Hematopoietic multipotent progenitor cell (in vitro differentiated cells): ENCODE results near the gene SASS6. TPM values are rescaled to one million over a fixed set of nuclear protein-coding genes. Genes with fewer than 3 reads are reported as not detected.

Experiments used
- DNase-seq, 3 donors: peaks; one replicate each; pipeline ENCODE4 v3.0.0-alpha.2; 2011 to 2015; ENCODE audit warnings: low read depth in 2 of 3, low spot score in 2 of 3
- total RNA-seq: library from RNA; depleted of rRNA; stranded (reverse); fragments of >200 nt; gene quantifications from one replicate; pipeline ENCODE4 v1.2.3, GENCODE V29; 2012

Gene SASS6
- total RNA-seq, 1 donor, result 1.3 TPM

DNA sequence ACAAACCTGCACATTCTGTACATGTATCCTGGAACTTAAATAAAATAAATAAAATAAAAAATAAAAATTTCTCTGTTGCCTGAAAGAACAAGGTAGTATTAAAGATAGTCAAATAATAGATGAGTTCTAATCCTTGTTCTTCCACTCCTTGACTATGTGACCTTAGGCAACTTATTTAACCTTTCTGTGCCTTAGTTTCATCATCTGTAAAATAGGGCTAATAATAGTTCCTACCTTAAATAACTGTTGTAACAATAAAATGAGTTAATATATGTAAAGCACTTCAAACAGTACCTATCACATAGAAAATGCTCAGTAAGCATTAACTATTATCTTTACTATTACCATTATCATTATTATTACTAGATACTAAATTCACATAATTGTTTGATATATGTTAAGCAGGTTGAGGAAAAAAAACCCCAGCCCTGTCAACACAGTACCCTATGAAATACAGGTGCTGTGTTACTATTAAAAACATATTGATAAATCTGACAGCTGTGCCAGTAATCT, 23.1 kb downstream of the SASS6 start:
- no peak for DNase-seq

DNA sequence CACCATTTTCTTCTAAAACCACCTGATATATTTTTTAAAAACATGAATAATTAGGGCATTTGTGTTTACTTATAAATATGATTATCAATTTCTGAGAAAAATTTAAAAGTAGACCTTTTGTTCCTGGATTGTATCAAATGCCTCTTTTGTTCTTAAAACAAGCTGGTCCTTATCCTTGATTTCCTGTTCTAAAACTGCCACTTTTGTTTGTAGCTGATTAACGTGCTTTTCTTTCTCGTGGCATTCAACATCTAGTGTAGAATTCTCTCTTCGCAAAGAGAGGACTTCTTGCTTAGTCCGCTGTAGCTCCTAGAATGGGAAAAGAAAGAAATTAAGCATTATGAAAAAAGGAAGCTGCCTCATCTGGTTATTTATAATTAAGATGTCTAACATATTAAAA, 25.0 kb downstream of the SASS6 start:
- DNase-seq, result no peak

DNA sequence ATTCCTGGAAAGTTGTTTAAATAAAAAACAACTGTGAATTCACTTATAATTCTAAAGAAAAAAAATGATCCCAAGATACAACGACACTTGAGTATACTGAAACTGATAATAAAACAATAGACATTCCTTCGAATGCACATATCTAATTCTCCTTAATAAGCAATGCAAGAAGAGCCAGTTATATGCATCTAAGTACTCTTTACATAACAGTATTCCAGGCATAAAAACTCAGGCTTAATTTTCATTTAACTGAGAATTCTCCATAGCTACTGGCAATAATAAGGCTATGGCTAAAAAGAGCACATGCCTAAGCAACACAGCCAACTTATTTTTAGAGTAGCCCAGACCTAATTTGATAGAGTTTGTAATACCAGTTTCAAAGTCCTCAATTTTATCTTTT, 31.2 kb downstream of the SASS6 start:
- DNase-seq, result no peak

DNA sequence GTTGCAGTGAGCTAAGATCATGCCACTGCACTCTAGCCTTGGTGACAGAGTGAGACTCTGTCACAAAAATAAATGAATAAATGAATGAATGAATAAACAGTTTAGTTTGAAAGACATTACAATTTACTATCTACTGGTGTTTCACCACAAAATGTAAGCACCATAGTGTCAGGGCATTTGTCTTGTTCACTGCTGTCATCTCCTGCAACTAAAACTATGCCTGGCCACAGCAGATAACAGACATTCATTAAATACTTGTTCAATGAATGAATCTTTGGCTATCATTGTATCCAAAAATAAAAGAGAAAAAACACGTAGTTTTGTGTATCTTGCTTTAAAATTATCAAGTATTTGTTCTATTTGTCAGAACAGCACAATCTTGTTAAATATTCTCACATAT, 32.5 kb downstream of the SASS6 start:
- no peak for DNase-seq

DNA sequence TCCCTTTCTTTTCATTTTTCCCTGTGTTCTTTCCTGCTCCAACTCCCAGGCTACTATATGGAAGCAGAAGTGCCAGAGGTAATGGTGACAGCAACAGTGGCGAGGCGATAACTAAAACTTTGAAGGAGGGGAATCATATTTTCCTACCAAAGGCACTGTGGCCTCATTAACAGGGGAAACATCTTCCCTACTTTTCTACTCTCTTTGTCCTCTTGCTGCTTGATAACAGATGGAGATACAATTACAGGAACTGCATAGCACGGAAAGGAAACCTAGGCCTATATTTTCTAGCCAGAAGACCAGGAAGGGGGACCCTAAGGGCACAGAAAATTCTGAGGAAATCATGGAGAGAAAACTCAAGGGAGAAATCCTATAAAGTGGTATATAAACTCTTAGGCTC, 42.3 kb downstream of the SASS6 start:
- DNase-seq, result no peak

DNA sequence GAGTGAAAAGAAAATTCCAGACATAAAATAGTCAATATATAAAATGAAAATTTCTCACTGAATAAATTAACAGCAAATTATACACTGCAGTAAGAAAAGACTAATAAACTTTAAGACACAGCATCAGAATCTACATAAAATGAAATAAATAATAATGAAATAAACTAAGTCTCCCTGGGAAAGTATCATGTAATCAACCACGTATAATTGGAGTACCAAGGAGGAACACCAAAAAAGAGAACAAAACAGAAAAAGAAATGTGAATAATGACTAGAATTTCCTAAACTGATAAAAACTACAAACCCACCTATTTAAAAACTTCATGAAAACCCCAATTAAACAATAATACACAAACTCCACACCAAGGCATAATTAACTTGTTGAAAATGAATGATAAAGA, 43.6 kb downstream of the SASS6 start:
- no peak for DNase-seq

DNA sequence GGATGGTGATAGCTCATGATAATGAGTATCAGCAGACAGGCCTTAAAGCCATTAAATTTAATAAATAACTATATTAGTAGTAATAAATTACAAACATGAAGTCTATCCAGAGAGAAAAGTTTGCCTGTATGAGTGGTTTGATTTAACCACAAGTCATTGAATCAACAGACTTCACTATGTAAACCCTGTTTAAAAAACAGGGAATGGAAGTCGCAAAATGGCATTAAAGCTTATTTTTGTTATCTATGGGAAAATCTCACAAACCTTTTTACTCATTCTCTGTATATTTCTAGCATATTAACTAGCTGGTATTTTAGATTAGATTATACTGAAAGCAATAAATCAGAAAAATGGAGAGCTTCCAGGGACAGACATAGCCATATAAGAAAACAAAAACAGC, 45.3 kb downstream of the SASS6 start:
- DNase-seq, result no peak

DNA sequence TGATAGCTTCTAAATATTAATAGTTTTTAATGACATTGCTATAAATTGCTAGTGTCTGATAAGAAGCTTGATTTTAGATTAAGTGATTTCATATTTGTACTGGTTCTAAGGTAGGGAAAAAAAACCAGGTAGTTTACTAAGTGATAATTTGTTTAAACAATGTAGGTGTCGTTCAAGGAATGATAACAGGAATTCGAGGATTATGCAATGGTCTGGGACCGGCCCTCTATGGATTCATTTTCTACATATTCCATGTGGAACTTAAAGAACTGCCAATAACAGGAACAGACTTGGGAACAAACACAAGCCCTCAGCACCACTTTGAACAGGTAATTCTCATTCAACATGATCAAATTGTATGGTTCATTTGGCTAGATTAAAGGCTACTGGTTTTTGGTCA, 52.4 kb downstream of the SASS6 start:
- no peak for DNase-seq

DNA sequence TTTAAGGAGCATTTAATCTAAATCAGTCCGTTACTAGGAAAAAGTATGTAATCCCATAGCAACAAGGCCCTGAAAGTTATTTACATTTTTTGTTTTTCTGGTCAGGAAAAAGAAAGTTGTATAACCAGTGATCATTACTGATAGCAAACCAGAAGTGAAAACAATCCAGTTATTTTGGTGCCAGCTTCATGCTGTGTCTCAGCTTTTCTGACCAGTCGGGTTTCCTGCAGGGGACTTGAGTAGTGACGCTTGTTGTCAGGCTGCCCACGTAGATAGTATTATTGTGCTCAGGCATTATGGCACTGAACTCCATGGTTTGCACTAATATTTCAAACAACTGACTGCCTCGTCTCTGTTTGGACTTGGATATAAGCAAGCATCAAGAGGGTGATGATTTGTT, 55.2 kb downstream of the SASS6 start:
- peak in 2 of 3 donors; percentile 9 to 31 for DNase-seq

DNA sequence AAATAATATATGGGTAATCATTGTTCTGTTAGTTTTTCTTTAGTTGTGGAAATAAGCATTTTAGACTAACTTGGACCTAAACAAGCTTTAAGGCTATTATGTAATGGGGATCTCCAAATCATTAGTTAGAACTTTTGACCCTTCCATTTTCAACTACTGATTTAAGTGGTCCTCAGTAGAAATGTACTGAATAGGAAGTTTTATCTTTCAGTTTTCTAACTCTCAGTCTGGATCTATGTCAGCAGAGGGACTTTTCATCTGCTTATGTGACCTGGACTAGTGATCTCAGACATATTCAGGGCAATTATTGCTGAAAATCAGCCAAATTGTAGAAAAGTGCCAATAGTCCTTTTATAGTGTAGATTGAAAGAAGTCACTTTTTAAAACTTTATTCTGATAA, 56.0 kb downstream of the SASS6 start:
- DNase-seq, result no peak

DNA sequence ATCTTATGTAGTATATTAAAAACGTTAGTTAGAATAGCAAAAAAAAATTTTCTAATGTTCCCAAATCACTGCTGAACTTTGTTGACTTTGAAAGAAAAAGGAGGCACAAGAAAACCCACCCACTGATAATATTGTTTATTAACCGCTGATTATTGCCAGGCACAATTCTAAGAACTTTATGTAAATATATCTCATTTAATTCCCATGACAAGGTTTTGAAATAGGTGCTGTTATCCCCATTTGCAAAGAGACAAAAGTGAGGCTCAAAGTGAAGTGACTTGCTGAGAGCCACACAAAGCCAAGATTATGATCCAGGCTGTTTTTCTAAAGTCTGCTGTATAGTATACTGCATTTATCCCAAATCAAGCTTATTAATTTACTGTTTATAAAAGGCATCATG, 56.4 kb downstream of the SASS6 start:
- no peak for DNase-seq

DNA sequence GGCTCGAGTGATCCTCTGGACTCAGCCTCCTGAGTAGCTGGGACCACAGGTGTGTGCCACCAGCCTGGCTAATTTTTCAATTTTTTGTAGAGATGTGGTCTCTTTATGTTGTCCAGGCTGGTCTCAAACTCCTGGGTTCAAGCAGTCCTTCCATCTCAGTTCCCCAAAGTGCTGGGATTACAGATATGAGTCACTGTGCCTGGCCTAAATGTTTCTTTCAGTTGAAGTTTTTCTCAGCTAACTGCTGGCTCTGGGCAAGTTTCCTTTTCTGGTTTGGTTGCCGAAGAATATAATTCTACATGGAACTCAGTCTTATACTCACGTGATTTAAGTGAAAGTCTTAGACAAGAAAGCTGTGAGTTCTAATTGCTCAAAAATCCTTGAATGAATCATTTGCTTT, 57.0 kb downstream of the SASS6 start:
- DNase-seq, result no peak

DNA sequence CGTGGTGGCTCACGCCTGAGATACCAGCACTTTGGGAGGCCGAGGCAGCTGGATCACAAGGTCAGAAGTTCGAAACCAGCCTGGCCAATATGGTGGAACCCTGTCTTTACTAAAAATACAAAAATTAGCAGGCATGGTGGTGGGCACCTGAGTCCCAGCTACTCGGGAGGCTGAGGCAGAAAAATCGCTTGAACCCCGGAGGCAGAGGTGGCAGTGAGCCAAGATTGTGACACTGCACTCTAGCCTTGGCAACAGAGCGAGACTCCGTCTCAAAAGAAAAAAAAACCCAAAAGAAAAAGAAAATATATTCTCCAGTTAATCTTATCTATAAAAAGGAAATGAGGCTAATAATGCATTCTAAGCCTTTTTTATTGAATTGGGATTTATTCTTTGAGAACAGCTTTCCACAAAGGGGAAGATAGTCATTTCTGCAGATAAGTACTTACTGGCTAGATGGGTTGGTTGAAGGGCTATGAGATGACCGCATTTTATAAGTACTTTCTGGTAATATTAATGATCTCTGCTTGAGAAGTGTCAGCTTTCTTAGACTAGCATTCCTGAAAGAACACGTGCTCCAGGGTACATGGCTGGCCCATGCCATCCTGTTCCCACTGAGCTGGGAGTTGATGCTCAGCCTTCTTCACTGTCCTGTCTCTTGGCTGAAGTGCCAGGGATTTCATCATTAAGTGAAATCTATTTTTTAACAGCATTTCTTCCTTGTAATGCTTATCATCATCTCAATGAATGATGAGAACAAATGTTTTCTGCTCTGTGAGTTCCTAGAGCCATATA, 57.9 kb downstream of the SASS6 start:
- no peak for DNase-seq

DNA sequence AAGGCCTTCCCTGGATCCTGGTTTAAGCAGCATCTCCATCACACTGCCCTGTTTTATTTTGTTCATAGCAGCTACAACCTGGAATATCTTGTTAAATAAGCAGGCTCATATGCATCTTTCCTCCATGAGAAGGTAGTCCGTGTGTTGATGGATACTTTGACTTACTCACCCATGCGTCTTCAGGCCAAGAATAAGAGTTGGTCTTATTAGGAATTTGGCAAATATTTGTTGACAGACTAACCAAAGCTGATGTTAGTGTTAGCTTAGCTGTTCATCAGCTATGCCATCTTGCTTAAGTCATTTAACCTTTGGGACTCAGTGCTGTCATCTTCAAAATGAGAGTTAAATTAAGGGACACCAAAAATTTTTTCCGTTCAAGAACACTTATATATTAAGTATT, 59.2 kb downstream of the SASS6 start:
- no peak for DNase-seq

DNA sequence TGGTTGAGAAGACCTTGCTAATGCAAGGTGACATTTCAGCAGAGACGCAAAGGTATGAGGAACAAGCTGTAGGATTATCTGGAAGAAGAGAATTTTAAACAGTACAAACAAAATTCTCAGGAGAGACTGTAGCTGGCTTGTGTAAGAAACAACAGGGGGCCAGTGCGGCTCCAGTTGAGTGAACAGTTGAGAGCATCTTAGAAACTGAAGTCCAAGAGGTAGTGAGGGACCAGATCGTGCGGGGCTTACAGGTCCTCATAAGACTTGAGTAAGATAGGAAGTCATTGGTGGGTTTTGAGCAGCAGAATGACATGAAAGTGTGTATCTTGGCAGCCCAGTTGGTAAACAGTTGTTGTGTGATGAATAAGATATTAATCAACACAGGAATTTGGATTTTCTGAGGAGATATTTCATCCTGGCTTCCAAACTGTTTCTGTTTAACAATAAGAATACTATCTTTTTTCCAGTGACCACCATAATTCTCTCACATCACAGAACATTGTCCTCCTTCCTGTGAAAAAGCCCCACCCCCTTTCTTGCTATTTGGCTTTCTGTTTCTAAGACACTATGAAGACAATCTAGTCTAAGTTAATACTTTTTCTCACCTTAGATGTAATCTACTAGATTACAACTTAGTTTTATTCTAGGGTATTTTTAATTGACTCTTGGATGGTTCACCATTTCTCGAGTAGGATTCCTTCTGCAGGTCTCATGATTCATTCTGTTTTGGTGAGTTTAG, 62.4 kb downstream of the SASS6 start:
- no peak for DNase-seq

DNA sequence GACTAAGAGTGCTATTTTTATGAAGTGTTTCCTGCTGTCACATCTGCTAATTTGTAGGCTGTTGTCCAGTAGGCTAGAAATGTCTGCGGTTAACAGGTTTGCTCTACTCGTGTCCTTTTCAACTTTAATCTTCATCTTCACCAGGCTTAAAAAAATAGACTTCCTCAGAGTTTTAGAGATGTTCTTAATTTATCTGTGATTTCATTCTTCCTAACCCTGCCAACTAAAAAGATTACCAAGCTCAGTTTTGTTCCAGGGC, 66.8 kb downstream of the SASS6 start:
- no peak for DNase-seq

DNA sequence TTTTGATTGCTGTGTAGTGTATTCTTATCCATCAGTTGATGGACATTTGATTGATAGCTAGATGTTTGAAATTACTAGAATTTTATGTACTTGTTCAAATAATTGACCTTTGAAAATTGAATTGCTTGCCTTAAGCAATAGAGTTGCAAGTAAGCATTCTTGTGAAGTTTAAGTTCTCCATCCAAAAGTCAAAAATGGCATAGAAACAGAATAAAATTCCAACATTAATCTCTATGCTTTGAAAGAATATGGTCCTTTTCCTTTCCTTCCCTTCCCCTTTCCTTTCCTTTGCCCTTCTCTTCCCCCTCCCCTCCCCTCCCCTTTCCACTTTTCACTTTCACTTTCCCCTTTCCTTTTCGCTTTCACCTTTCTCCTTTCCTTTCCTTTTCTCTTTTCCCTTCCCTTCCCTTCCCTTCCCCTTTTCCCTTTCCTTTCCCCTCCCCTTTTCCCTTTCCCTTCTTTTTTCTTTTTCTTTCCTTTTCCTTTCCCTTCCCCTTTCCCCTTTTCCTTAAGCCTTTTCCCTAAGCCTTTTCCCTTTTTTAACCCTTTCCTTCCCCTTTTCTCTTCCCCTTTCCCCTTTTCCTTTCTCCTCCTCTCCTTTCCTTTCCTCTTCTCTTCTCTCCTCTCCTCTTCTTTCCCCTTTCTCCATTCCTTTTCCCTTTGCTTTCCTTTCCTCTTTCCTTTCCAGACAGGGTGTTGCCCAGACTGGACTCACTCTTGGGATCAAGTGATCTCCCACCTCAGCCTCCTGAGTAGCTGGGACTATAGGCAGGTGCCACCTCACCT, 67.4 kb downstream of the SASS6 start:
- DNase-seq, result no peak

DNA sequence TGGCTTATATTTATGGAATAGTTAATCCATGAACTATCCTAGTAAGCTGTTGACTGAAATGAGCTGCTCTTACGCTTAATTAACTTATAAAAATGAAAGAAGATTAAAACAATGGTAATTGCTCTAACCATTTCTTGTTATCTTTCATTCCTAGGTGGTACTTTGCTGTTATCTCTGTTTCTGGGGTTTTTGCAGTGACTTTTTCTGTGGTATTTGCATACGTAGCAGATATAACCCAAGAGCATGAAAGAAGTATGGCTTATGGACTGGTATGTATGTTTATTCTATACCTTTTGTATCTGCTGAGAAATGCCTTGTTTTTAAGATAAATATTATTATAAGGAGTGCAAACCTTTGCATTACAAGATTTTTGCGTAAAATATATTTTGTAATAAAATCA, 71.0 kb downstream of the SASS6 start:
- no peak for DNase-seq

DNA sequence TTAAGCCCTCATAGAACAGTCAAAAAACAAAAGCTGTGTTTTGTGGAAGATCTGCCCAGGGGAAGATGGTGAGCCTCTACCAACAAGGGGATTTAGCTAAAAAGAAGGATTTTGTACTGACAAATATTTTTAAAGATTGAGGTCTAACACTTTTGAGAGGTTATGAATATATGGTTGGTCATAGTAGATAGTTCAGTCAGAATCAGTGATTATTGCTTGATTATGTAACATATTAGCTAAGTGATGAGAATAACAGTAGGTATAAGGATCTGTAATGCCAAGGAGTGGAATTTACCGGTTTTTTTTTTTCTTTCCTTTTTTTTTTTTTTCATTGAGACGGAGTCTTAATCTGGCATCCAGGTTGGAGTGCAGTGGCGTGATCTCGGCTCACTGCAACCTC, 79.0 kb downstream of the SASS6 start:
- no peak for DNase-seq

DNA sequence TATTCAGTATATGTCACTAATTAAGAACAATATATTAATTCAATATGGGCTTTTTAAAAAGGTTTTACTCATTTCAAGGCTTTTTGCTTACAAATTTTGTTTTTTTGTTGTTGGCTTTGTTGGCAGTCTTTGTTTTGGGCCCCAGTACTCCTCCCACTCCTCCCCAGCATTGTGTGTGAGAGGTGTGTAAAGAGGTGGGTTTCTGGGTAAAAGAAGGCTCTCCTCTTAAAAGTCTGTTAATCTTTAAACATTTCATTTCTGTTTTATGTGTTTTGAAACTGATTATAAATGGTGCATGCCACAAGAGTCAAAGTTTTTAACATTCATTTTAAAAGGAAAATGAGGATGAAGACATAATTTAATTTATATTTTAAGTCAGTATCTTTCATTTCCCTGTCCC, 79.6 kb downstream of the SASS6 start:
- DNase-seq, result no peak

DNA sequence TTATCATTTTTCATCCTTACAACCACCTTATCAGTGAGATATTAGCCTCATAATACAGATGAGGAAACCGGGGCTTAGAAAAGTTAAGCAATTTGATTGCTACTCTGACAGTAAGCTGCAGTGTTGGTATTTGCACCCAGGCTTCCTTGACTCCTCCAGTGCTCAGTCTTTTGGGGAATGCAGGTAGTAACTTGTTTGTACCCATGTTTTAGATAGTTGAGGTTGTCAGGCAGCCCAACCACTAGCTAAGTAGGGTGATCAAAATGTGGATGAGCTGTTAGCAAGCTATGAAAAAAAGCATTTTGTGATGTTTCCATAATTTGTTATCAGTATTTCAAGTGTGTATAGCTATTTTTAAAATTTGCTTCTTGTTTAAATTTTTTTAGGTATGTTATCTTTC, 80.8 kb downstream of the SASS6 start:
- DNase-seq, result no peak

DNA sequence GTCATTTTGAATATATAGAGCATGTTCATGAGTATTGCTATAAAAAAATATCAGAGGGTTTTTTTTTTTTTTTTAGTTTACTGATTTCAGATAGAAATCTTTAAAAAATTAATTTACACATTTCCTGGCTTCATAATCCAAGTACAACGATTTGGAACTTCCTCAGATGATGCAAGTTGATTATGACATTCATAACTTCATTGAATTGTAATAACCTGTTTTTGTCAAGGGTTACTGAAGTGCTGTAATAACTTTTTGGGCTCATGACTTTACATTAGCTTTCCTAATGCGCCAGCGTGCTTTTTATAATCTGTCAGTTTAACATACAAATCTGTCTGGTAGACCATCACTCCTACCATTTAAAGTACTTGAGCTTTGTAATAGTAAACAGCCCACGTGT, 81.3 kb downstream of the SASS6 start:
- DNase-seq, result no peak
